HG02885 (cell line): ENCODE data around the gene LMBRD1.
"Not testable (repeated sequence)": the region's sequence is repeated elsewhere in the genome, so short reads cannot be mapped to it uniquely, and the experiment has no call there.

ENCODE experiments used
- ATAC-seq: cut with Tn5 transposase; IDR thresholded peaks from one replicate; pipeline ENCODE4 v1.9.1; 2021; ENCODE audit warnings: mild to moderate bottlenecking; ENCODE audit not compliant: unreplicated experiment, poor library complexity

LMBRD1 gene

DNA sequence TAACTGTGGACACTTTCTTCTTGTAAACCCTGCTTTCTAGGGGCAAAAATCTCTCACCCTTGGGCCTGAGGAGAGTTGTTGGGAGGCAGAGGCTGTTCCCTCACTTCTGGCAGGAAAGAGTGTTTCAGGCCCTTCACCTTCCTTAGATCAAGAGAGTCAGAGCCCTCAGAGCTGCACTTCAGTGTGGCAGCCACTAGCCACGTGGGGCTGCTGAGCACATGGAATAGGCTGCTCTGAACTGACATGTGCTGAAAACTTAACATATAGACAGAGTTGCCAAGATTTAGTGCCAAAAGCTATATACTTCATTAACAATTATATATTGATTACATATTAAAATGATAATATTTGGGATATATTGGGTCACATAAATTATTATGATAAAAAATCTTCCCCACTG is 4.4 kb upstream of the LMBRD1 start:
- no peak for ATAC-seq

DNA sequence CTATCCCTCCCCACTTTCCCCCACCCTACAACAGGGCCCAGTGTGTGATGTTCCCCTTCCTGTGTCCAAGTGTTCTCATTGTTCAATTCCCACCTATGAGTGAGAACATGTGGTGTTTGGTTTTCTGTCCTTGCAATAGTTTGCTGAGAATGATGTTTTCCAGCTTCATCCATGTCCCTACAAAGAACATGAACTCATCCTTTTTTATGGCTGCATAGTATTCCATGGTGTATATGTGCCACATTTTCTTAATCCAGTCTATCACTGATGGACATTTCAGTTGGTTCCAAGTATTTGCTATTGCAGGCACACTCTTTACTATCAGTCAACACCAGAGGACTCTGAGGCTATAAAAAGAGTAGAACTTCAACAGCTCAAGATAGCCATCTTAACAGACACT is 2.0 kb upstream of the LMBRD1 start:
- ATAC-seq = not testable (repeated sequence)

DNA sequence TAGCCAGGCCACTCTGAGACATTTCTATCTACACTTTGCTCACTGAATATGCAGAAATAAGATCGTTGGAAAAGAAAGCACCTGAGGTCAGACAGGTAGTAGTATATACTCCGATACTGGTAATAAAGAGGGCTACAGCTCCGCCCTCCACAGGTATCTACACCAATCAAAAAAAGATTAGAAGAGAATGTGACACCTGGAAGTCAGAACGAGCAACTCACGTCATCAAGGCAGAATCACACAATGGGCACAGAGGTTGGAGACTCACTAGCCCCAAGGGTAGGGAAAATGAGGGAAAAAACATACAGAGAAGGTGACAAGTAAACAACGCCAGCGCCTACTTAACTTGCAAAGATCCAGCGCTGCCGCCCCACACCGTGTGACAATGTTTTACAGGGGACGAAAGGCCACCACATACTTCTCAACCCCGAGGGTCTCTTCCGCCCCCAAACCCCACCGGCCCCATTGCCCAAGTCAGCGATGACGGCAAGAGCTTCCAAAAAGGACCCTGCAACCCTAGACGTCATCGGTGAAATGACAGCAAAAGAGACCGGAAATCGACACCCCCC is 653 bp downstream of the LMBRD1 start:
- ATAC-seq = peak; percentile 26

DNA sequence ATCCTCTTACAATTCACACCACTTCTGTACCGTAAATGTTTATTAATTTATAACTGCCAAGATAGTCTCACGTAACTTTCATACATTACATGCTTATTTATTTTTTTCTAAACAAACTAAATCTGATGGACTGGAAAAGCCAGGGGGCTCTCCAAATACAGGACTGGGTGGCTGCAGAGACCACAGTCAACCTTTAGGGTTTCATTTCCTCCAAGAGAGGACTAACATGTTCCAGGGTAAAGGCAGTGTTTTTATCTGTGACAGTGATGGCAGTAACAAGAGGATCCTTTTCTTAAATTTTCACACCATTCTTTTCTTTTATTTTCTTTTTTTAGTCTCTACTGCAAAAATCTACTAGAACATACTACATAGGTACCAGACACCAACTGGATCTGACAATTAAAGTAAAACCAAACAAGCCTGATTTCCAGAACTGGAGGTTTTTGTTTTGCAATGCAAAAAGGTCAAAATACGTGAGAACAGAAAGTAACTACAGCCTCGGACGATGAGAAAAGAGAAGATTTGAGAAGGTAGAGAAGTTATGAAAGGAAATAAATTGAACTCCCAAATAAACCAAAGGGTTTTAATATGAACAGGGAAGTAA is 1.2 kb downstream of the LMBRD1 start:
- peak; percentile 49 for ATAC-seq

DNA sequence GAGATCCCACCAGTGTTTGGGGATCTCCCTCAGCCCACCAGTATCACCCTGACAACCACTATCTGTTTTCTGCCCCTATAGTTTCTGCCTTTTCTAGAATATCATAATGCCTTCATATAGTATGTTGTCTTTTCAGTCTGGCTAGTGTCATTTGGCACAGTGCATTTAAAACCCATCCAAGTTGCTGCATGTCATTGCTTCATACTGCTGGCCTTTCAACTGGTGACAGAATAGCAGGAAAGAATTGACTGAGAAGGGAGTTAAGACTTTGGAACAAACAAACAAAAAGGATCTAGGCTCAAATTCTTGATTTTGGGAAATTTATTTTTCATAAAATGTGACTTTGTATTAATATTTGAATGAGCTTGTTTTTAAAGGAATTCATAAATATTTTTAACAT is 4.5 kb downstream of the LMBRD1 start:
- no peak for ATAC-seq

DNA sequence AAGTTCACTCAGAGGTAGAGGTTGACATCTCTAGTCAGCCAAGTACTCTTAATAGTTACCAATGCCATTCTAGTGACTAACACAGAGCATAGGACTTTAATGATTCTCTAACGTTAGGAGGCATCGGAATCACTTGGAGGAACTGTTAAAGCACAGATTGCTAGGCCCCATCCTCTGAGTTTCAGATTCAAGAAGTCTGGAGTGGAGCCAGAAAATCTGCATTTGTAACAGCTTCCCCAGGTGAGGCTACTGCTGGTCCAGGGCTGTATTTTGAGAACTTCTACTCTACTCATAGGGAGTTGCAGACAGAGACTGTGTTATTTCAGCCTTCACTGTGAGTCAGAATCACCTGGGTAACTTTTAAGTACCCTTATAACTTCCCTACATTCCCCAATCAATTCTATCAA is 5.7 kb downstream of the LMBRD1 start:
- peak; percentile 35 for ATAC-seq

DNA sequence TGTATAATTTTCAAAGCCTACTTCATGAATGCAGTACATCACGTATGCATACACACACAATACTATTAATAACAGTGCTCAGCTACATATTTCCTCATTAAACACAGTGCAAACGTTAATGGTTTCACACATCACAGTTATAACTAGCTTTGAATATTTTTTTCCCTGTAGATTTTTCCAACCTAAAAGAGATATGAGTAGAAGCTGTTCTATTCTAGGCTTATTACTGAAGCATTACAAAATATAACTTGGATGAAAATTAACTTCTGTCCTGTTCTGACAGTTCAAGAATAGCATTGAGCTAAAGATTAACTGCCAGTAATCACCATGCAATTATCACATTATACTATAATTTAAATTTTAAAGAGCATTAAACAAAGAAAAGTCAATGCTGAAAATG is 6.2 kb downstream of the LMBRD1 start:
- ATAC-seq = no peak

DNA sequence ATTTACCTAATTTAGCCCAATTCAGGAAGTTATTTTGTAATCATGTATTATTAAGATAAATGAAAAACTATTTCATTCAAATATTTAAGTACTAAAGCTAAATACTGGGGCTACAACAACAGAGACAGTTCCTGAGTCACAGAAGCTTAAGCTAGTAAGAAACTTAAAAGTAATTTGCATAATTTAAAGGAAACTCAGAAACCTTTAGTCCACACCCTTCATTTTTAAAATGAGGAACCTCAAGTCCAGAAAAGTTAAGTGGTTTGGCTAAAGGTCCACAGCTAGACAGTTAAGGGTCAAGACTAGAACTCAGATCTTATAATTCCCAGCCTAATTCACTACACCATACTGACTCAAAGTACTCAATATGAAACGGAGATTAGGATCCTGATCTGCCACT is 7.2 kb downstream of the LMBRD1 start:
- peak; percentile 41 for ATAC-seq

DNA sequence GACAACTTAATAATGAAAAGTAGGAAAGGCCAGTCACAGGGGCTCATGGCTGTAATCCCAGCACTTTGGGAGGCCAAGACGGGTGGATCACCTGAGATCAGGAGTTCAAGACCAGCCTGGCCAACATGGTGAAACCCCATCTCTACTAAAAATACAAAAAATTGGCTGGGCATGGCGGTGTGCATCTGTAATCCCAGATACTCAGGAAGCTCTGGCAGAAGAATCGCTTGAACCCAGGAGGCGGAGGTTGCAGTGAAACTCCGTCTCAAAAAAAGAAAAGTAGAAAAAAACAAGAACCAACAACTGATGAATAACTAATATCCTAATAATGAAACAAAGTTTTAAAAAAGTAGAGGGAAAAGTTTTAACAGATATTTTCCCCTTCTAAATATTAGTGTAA is 9.4 kb downstream of the LMBRD1 start:
- ATAC-seq = not testable (repeated sequence)

DNA sequence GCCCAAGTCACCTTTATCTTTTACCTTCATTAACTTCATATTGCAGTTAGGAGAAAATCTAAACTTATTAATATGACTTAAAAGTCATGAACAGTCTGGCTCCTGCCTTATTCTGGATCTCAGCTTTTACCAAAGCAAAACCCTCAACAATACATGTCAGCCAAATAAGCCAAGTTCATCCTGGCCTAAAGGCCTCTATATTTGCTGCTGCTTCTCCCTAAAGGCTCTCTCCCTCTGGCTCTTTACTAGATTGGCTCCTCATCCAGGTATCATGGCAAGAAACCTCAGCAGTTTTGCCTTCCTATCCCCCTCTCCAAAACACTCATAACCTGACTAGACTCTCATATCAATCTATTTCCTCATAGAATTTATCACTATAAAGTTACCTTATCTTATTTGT is 11.1 kb downstream of the LMBRD1 start:
- ATAC-seq = no peak

DNA sequence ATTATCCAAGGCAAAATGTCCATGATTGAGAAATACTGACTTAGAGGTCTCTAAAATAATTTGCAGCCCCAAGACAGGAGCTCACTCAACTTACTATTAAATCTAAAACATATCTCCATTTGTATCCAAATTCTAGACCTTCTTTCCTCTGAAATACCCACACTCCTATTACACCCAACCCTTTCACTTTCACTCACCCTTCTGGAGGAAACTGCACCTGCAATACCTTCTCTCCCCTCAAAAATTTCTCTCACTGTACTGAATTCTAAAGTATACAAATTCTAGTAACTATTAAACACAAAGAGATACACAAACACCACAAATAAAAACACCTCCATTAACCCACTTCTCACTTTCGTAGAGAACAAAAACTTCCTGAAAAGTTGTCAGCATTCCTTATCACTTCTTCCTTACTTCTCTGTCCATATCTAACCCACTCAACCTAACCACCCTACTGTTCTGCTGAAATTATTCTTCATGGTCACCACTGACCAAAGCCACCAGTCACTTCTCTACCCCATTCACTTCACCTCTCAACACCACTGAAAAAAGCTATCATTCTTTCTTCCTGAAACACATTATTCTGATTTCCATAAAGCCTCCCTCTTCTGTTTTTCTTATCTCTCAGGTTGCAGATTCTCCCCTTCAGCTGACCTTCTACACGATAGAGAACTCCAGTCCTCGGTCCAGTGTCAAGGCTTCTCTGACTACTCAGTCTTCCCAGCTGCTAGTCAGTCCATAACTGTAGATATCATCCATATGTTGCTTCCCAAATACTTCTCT is 12.0 kb downstream of the LMBRD1 start:
- ATAC-seq = peak; percentile 75

DNA sequence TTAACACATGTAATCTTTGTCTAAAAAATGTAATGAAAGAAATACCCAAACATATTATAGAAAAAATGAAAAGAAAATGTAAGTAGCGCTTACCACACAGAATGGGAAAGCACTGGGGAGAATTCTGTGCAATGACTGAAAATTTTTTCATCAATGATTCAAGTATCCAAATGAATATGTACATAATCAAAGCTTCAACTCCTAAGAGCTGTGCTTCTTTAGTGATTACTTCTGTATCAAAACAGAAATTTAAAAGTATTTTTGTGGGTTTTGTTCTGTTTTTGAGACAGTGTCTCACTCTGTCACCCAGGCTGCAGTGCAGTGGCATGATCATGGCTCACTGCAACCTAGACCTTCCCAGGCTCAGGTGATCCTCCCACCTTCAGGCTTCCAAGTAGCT is 13.7 kb downstream of the LMBRD1 start:
- ATAC-seq = no peak

DNA sequence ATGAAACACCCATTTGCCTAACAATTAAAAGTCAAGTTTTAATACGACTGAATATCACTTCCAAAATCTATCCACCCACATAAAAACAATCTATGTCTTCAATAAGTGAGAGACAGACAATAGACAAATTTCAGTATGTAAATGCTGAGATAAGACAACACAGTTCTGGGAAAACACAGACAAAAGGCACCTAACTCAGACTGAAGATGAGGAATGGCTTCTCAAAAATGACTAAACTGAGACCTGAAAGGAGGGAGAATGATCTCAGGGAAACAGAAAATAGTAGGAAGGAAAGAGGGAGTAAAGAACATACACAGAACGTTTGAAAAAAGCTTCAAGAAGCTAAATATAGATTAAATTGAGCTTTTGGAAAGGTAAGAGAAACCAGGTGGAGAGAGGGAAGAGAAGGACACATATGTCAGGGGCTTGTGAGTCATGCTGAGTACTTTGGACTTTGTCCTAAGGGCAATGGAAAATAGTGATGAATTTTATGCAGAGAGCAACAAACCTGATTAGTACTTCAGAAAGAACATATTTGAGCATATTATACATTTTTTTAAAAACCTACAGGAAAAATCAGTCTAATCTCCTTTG is 16.1 kb downstream of the LMBRD1 start:
- no peak for ATAC-seq

DNA sequence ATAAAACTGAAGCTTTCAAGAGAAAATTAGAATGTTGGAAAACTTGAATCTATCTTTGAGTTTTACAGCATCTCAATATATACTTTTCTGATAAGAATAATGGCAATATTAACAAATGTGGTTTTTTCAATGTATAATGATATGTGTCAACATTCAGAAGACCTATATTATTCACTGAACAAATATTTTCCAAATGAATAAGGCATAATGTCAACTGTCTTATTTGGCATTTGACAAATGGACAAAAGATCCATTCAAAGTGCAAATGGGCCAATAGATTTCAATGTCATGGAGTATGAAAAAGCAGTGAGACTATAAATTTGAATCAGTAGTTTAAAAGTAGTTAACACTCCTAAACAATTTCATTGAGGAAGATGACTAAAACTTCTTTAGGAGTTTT is 20.9 kb downstream of the LMBRD1 start:
- no peak for ATAC-seq

DNA sequence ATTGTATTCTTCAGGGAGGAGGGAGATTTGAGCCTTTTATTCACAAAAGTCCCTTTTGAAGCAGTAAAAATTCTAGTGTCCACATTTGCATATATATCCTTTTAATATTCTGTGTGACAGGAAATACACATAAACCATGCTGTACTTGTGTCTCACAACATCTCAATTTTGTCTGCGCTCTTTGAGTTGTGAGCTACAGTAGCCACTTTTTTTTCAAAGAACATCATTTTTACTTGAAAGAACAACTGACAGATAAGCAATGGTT is 21.3 kb downstream of the LMBRD1 start:
- no peak for ATAC-seq

DNA sequence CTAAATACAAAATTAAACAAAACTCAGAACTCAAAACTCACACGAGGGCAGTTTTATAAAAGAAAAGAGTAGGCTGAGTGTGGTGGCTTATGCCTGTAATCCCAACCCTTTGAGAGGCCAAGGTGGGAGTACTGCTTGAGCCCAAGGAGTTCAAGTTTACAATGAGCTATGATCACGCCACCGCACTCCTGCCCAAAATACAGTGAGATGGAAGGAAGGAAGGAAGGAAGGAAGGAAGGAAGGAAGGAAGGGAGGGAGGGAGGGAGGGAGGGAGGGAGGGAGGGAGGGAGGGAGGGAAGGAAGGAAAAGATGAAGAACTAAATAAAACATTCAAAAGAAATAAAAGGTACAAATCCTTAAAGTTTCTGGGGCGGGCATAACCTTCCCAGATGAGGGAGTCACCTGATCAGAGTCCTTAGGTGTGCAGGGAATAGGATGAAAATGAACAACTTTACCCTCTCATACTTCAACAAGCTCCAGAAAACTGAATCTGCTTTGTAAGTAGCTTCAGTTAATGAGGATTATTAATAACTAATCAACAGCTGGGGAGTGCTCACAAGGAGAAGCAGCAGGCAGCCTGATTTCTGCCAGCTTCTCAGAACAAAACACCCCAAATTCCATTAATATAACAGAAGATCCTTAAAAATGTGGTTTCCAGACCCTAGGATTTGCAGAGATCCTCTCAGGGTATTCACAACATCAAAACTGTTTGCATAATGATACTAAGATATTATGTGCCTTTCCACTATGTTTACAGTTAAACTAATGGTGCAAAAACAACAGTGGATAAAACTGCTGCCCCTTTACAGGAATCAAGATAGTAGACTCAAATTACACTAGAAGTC is 21.8 kb downstream of the LMBRD1 start:
- no peak for ATAC-seq

DNA sequence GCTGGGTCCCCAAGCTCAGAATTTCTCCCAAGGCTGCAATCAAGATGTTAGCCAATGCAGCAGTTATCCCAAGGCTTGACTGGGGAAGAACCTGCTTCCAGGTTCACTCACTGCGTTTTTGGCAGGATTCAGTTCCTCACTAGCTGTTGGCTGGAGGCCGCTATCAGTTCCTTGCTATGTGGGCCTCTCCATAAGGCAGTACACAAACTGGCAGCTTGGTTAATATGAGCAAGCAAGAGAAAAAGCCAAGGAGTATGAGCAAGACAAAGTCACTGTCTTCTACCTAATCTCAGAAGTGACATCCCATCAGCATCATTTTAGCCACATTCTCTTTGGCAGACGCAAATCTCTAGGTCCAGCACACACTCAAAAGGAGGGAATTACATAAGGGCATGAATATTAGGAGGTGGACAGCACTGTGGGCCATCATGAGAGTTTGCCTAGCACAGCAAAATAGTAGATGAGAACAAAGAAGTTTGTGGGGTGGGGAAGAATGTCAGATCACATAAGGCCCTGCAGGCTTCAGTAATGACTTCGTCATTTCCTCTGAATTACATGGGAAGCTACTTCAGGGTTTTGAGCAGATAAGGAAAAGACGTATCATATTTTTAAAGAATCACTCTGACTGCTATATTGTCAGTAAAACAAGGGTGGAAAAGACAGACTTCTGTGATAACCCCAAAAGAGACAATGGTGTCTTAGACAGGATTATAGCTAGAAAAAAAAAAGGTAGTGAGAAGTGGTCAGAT is 25.5 kb downstream of the LMBRD1 start:
- no peak for ATAC-seq

DNA sequence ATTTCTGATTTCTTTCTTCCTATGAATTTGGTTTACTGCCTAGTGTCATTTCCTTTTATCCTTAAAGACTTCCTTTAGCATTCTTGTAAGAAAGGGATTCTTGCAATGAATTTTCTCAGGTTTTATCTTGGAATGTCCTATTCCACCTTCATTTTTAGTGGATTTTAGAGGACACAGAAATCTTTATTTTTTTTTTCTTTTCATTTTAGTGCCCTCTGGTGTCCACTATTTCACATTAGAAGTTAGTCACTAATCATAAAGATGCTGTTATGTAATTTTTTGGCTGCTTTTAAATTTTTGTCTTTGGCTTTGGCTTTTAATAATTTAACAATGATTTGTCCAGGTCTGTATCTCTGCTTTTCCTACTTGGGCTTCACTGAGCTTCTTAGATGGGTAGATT is 28.1 kb downstream of the LMBRD1 start:
- no peak for ATAC-seq

DNA sequence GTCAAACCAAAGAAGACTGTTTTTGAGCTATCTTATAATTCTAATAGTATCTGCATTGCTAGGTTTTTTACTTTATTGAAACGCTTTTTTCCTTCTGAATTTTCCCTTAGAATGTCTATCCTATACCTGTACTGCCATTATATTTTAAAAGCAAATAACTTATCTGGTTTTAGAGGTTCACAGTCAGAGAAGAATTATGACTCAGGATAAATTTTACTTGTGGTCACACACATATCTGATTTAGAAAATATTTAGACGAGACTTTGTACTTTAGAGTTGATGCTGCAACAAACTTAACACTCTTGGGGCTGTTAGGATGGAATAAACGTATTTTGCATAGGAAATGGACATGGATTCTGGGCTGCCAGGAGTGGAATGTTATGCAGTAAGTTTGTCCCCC is 33.0 kb downstream of the LMBRD1 start:
- ATAC-seq = no peak

DNA sequence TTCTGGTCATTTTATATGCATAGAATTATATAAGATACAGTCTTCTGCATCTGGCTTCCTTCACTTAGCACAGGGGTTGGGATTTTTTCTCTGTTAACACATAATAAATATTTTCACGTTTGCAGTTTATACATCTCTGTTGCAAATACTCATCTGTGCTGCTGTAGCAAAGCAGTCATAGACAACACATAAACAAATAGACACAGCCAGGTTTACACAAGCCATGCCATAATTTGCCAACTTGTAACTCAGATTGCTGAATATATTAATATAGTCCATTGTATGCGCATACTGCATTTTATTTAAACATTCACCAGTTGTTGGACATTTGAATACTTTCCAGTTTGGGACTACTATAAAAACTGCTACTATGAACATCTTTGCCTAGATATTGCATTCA is 35.0 kb downstream of the LMBRD1 start:
- ATAC-seq = no peak
